HG03457 (cell line): ENCODE data around the gene ITGB1BP1.

Source experiments
- ATAC-seq: cut with Tn5 transposase; IDR thresholded peaks from one replicate; pipeline ENCODE4 v1.9.1; 2021; ENCODE audit warnings: moderate number of reproducible peaks; ENCODE audit not compliant: unreplicated experiment

ITGB1BP1 gene

DNA sequence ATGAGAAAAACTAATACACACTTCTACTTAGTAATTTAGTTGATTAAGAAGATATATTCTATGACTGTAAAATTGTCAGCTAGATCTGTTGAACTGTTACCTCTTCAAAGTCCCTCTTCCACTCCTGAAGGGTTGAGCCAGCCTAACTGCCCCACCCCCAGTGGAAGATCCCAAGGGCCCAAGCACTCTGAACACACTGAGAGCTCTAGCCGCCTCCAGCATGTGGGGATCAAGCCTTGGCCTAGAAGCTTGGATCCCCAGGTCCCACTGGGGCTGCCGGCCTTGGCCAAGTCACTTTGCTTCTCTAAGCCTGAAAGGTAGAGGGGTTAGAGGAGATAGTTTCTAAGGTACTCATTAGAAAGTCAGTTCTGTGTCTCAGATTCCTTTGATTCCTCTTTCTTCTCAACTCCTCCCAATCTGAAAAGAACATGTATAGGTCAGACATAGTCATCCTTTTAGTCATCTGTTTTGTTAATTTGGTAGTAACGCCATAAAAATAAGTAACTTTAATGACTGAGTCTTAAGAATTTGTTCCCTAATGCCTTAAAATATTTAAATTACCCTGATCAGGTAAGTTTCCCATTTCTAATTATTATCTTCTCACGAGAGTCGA lies 5.7 kb upstream of the ITGB1BP1 start:
- no peak for ATAC-seq

DNA sequence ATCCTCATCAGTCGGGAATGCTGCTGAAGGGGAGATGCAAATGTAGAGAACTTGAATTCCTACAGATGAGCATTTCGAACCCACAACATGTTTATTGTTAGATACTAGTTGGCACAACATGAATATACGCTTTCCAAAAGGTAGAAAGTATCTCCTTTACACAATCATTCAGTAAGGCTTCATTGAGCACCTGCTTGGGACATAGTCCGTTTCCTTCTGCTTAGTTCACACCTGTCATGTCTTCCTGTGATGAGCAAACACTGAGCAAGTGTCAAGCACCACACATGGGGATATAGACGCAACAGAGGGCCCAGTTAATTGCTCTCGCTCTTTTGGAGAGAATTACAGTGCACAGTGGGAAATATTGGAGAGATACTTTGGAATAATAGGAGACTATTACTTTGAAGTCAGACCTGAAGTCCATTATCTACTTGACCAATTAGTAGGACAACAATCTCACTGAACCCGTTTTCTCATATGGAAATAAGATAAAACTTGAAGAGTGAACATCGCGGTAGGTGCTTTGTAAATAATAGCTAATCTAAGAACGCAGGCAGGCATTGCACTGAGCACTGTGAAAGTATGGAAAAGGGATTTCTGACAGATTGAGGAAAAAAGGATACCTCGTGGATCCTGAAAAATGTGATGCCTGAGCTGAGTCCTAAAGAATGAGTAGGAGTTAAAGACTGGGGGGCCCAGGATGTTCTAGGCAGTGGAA lies 1.3 kb upstream of the ITGB1BP1 start:
- no peak for ATAC-seq

DNA sequence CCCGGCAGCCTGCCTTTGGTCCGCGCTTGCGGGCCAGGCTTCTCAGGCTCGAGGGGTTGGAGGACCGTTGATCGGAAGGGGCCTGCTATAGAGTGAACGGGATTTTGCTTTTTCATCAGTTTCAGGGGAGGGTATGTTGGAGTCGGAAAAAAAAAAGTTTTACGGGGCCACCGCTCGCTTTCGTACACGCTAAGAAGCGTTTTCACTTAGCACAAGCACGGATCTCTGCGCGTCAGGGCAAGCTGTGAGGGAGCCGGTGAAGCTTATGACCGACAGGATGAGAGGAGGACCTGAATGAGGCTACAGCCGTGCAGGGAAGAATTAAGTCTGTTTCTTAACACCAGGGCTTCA lies 569 bp upstream of the ITGB1BP1 start:
- ATAC-seq: peak; percentile 2

DNA sequence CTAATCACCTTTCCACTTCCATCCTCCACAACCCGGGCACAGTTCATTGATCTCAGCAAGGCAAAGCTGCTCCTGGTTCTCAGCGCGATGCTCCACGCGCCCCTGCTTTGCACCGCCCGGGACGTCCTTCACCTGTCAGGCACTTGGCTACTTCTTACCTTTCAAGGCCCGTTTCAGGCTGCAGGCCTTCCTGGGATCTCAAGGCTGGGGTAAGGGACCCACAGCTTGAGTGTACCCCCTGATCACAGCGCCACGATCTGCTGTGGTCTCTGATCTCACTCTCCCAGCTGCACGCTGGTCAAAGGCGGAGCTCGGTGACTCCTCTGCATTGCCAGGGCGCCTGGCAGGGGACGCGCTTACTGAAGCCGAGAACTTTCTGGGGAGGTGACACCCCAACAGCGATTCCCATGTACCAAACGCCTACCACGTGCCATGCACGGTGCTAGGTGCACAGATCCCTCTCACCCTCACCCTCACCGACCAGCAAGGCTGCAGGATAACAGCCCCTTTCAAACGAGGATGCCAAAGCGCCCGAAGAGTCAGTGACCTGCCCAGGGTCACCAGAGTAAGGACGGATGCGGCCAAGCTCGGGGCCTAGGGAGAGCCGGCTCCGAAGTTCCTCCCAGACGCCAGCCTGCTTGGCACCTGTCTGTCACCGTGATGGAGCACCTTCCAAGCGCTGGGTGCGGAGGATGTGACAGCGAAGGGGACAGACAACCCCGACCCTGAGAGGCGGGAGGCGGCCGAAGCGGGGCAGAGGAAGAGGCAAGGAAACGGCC lies 818 bp downstream of the ITGB1BP1 start:
- ATAC-seq: peak; percentile 28

DNA sequence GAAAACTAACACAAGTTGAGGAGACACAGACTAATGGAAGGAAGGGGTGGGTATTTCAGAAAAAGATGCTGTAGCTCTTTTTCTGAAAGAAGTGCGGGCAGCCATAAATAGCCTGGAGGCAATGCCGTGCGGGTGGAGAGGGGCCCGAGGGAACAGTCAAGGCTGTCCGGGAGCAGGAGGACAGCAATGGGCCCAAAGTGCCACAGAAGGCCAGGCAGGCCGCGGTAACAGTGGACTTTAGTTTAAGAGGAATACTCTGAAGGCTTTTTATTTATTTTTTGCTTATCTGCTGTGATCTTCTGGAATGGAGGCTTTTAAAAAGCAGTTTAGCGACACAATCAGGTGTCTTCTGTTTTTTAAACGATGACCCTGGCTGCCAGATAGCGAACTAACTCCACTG lies 2.8 kb downstream of the ITGB1BP1 start:
- no peak for ATAC-seq

DNA sequence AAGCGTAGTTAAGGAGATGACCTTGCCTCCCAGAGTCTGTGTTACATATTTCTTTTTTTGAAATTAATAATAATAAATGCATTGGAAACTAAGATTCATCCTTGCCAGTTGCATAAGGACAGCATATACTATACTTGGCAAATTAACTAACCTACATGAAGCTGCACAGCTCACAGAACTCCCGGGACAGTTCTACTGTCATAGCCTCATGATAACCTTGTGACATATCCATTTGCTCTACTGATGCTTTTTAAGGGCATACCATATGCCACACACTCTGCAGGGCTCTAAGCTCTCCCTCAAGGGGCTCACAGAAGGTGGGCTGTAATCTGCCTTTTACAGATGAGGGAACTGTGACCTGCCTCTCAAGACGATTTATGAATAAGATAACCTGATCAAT lies 3.8 kb downstream of the ITGB1BP1 start:
- ATAC-seq: no peak

DNA sequence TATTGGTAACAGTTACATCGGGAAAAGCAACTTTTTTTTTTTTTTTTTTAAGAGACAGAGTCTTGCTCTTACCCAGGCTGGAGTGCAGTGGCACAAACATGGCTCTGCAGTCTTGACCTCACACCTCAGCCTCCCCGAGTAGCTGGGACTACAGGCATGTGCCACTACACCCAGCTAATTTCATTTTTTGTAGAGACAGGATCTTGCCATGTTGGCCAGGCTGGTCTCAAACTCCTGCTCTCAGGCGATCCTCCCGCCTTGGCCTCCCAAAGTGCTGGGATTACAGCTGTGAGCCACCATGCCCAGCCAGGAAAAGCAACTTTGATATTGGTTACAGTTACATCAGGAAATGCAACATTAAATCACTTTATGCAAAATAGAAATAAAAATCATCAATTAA lies 4.6 kb downstream of the ITGB1BP1 start:
- no peak for ATAC-seq

DNA sequence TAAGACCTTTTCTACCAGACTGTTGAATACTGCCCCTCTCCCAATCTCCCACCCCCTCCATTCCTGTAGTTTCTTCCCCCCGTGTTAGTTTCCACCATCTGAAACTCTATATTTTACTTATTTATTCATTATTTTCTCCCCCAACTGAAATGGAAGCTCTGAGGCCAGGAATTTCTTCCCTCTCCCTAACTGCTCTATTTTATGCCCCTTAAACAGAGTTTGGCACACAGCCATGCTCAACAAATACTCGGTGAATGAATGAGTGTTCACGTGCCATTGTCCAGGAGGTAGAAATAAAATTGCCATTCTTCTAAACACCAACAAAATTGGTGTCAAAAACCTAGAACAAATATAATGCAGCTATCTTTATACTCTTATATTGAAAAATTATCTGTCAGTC lies 5.6 kb downstream of the ITGB1BP1 start:
- no peak for ATAC-seq

DNA sequence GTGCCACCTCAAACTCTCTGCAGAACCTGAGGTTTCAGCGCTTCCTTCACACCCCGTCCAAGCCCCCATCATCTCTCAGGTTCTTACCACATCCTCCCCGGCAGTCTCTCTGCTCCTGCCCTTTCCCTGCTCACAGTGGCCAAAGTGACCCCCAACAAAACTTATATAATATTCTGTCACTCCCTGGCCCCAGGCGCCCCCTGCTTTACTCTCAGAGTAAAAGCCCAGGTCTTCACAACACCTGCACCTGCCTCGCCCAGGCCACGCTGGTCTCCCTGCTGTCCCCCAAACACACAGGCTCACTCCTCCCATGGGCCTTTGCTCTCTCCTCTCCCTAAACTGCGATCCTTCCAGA lies 6.4 kb downstream of the ITGB1BP1 start:
- no peak for ATAC-seq

DNA sequence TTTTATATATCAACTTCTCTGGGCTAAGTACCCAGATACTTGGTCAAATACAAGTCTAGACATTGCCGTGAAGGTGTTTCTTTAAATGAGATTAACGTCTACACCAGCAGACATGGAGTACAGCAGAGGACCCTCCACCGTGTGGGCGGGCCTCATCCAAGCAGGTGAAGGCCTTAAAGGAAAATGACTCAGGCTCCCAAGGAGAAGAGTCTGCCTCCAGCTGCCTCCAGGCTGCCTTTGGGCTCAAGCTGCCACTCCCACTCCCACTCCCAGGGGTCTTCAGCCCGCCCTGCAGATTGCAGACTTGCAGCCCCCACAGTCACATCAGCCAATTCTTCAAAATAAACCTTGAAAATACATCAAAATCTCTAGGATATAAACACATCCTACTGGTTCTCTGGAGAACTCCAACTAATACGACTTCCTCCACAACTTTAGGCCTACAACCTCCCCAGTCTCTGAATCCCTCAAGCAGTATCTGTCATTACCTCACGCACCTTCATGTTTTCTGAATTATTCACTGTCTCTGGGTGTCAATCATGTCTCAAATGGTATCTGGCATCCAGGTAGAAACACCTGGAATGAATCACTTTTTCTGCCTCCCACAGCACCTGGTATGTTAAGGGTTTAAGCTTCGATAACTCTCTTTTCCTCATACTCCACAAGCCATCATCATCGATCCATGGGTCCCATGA lies 6.9 kb downstream of the ITGB1BP1 start:
- ATAC-seq: no peak

DNA sequence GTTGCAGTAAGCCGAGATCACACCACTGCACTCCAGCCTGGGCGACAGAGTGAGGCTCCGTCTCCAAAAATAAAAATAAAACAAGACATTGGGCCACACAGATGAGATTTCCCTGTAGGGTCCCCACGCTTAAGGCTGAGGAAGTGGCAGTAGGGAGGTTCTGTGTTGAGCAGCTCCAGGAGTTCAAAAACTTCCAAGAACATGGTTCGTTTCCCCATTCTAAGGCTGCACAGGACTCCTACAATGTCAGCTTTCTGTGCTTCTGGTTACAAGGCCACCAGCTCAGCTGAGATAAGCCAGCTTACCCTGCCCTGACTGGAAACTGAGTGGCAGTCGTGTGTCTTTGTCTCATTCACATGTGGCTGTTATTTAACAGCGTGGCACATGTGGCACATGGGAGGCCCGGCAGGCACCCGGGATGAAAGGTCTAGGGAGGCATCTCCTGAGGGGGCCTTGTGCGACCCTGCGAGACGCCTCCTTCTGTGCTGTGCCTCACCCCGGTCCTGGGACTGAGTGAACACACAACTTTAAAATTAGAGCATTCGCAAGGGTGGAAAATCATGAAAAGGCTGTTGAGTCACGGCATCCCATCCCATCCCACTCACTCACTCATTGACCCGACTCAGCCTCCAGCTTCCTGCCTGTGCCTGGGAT lies 7.7 kb downstream of the ITGB1BP1 start:
- ATAC-seq: no peak

DNA sequence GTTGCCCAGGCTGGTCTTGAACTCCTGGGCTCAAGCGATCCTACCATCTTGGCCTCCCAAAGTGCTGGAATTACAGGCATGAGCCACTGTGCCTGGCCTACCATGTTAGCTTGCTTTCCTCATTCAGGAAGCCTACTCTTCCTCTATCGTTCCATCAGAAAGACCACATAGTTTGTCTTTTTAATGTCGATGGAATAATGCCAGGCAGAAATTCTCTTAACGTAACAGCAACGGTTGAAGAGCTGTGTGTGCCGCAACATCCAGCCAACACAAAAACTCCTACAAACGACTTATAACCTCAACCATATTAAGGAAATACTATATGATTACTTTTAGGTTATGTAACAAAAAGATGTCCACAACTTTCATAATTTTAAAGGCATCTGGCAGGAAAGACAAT lies 10.5 kb downstream of the ITGB1BP1 start:
- ATAC-seq: no peak

DNA sequence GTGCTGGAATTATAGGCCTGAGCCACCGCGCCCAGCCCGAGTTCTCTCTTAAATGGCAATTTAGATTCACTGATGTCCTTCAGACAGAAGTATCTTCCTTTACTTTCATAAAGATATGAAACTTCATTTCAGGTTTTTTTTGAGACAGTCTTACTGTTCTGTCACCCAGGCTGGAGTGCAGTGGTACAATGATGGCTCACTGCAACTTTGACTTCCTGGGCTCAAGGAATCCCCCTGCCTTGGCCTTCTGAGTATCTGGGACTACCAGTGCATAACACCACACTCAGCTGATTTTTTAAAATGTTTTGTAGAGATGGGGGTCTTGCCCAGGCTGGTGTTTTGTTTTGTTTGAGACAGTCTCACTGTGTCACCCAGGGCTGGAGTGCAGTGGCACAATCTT lies 13.2 kb downstream of the ITGB1BP1 start:
- no peak for ATAC-seq

DNA sequence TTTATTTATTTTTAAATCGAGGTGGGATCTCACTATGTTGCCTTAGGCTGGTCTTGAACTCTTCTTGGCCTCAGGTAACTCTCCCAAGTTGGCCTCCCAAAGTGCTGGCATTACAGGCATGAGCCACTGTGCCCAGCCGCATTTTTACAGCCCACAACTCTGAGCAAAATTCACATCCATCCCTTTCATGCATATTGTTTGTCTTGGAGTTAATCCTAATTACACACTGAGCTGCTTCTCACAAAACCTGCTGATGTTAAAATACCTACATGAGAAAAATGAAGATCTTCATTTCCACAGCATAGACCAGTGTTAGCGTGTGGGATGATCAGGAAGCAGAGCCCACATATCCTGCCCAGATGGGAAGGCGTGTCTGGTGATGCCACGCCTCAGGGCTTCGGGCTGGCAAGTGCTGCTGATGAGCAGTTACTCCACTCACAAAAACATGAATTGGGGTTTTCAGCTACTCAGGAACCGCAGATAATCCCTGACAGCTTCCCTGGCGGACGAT lies 14.6 kb downstream of the ITGB1BP1 start:
- ATAC-seq: no peak

DNA sequence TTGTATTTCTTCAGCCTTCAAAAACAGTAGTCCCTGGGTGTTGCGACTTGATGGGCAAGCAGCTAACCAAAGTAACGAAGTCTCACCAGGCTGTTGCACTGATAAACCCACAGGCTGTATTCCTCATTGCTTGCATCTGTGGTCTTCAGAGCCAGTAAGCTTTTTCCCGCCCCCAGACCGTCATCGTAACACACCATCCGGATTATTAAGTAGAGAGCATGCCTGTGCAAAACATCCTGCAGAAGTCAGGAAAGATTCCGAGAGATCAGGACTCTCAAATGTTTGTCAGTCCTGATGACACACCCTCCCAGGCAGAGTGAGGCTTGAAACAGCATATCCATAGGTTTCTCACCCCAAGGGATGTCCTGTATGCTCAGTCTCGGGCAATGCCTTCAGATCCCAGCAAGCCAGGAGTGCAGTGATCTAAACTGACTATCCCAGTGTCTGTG lies 15.9 kb downstream of the ITGB1BP1 start:
- no peak for ATAC-seq

DNA sequence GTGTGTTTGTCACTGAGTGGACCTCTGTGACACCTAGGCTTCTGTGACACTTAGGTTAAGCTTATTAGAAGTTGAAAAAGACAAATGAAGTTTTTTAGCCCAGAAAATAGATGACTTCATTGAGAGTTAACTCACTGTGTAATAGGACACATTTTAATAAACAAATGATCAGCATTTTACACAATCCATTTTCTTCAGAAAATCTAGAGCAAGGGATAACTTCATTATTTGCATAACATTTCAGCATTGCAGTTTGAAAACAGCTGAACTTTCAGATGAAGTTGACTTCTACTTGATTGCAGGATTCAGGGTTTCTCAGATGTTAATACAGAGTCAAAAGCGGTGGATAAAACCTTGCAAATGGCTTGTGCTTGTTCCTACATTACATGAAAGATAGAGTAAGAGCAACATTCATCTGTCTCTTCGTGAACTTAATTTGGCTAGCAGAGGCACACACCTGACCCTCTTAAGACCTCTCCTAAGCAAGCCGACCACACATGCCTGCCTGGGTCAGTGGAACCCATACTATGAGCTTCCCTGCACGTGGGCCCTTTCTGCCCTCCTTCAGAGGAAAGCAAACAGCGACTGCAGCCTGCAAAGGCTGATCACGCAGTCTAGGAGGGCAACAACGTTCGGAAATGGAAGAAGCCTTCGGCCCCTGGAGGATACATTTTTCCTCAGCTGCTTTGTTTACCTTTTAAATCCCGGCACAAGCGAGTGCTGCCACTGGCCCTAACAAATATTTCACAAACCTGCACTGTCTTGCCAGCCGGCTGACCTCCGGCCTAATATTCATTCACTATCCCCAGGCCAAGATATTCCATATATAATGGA lies 16.6 kb downstream of the ITGB1BP1 start:
- no peak for ATAC-seq

DNA sequence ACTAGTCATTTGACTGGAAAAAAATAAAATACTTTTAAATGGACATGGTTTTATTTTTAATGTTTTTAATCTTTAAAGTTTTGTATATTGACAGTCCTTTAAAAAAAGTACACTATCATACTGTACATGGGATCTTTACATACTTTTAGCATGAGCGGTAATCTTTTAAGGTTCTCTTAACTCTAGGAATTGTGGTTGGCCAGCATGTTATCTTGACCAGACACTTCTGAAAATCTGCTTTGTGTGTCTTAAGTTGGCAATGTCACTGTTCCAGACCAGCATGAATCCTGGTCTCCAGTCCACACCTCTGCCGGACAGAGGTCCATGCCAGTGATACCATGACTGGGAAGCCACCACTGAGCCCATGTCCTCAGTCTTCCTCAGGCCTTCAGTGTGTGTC lies 17.7 kb downstream of the ITGB1BP1 start:
- ATAC-seq: no peak

DNA sequence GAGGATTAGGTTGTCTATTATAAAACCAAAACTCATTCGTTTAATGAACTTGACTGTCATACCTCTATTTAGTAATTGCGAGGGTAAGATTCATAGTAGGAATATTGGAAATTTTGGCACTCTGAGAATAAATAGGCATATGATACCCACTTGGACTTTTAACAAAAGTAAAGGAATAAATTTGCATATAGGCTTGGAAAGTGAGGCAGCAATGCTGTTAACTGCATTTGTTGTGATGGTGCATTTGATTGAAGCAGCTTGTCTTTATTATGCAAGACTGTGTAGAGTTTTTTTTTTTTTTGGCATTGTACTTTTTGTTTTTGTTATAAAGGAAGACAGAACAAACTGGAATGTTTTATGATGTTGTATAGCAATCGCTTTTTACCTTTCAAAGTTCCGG lies 18.9 kb downstream of the ITGB1BP1 start:
- no peak for ATAC-seq

DNA sequence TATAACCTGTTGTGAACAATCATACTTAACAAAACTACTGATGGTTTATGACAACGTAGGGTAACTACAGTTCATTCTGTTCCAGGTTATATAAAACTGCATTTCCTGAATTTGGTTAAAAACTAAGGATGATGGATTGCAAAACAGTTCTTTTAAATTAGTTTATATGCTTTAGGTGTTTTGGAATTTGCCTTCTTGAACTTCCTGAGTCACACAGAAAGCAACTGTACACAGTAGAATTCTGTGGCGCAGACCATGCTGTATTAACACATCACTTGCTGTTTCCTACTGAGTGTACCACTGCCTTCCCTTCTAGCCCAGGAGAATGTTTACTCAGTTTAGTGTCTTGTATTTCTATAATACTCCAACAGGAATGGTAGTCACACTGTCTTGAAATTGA lies 19.4 kb downstream of the ITGB1BP1 start:
- ATAC-seq: no peak
